Liver (tissue), 9 donors: ENCODE measurements around the gene DLEC1. TPM values are rescaled to one million over a fixed set of nuclear protein-coding genes. Genes with fewer than 3 reads are reported as not detected.

Experiments
- DNase-seq: peaks from one replicate; pipeline ENCODE4 v3.0.0-alpha.2; 2017; ENCODE audit warnings: low spot score
- H3K27ac ChIP-seq, 2 donors: one replicate each; pipeline ENCODE4 v1.7.0; 2013; ENCODE audit warnings: inconsistent platforms in 2 of 2, low read length in 2 of 2, control low read depth in 1 of 2, low read depth in 1 of 2, mild to moderate bottlenecking in 1 of 2
- H3K27me3 ChIP-seq, 4 donors: one replicate each; pipeline versions ENCODE4 v1.6.1 to v1.7.0; 2013; ENCODE audit warnings: low read length in 3 of 4, inconsistent platforms in 1 of 4, mild to moderate bottlenecking in 1 of 4, moderate library complexity in 1 of 4; ENCODE audit not compliant: control insufficient read depth in 4 of 4, insufficient read depth in 4 of 4
- H3K36me3 ChIP-seq, 4 donors: one replicate each; pipeline versions ENCODE4 v1.6.1 to v1.7.0; 2013; ENCODE audit warnings: low read length in 3 of 4, mild to moderate bottlenecking in 3 of 4, low read depth in 1 of 4, moderate library complexity in 1 of 4; ENCODE audit not compliant: control insufficient read depth in 4 of 4, insufficient read depth in 3 of 4
- H3K4me1 ChIP-seq, 4 donors: one replicate each; pipeline versions ENCODE4 v1.6.1 to v1.7.0; 2013; ENCODE audit warnings: low read length in 3 of 4, mild to moderate bottlenecking in 3 of 4, moderate library complexity in 1 of 4; ENCODE audit not compliant: control insufficient read depth in 4 of 4, insufficient read depth in 4 of 4
- H3K4me3 ChIP-seq, 3 donors: one replicate each; pipeline versions ENCODE4 v1.6.1 to v1.7.0; 2013; ENCODE audit warnings: low read length in 3 of 3, control low read depth in 1 of 3, low read depth in 1 of 3, mild to moderate bottlenecking in 1 of 3
- H3K9ac ChIP-seq, 2 donors: one replicate each; pipeline ENCODE4 v1.7.0; 2013; ENCODE audit warnings: low read length in 2 of 2, mild to moderate bottlenecking in 2 of 2, moderate library complexity in 2 of 2, control low read depth in 1 of 2, low read depth in 1 of 2
- H3K9me3 ChIP-seq, 4 donors: one replicate each; pipeline versions ENCODE4 v1.6.1 to v1.7.0; 2013; ENCODE audit warnings: low read length in 3 of 4; ENCODE audit not compliant: control insufficient read depth in 4 of 4
- EGR1 ChIP-seq, 2 donors: IDR thresholded peaks; 2 replicates each; pipeline ENCODE4 v1.6.1; 2016 to 2018; ENCODE audit warnings: antibody characterized with exemption in 2 of 2, low read depth in 2 of 2
- FOXA2 ChIP-seq: IDR thresholded peaks from 2 replicates; pipeline ENCODE4 v1.6.1; 2016; ENCODE audit warnings: antibody characterized with exemption
- RAD21 ChIP-seq, 2 donors: IDR thresholded peaks; 2 replicates each; pipeline ENCODE4 v1.6.1; 2016; ENCODE audit warnings: antibody characterized with exemption in 2 of 2, mild to moderate bottlenecking in 2 of 2
- RXRA ChIP-seq, 2 donors: IDR thresholded peaks; 2 replicates each; pipeline ENCODE4 v1.6.1; 2017 to 2018; ENCODE audit warnings: antibody characterized with exemption in 2 of 2, mild to moderate bottlenecking in 1 of 2
- TAF1 ChIP-seq: conservative IDR thresholded peaks from 2 replicates; pipeline ENCODE4 v1.6.1; 2016; ENCODE audit warnings: antibody characterized with exemption, mild to moderate bottlenecking
- YY1 ChIP-seq: IDR thresholded peaks from 2 replicates; pipeline ENCODE4 v1.6.1; 2016; ENCODE audit warnings: antibody characterized with exemption, mild to moderate bottlenecking
- WGBS: extraction: QIAGEN DNeasy Blood & Tissue Kit; methylation state at CpG from one replicate; pipeline ENCODE4 v1.1.7; 2013; 5-methylcytosine and 5-hydroxymethylcytosine counted together
- polyA plus RNA-seq, 2 donors: library from polyadenylated mRNA; stranded (reverse) in 1 of 2; unstranded in 1 of 2; fragments of 200-250 nt in 1 of 2; fragments of >200 nt in 1 of 2; fragmentation: Nextera tagmentation in 1 of 2; extraction: Ambion mirVana in 1 of 2; gene quantifications; one replicate each; pipeline versions ENCODE4 v1.2.1 to v1.2.3, GENCODE V29; 2013 to 2015
- total RNA-seq, 2 donors: library from RNA; depleted of rRNA; stranded (reverse); fragments of >200 nt; gene quantifications; one replicate each; pipeline ENCODE4 v1.2.3, GENCODE V29; 2014
- TF ChIP-seq, protein P1 (sequence below): IDR thresholded peaks from 2 replicates; pipeline ENCODE4 v1.6.1; 2016; ENCODE audit warnings: antibody characterized with exemption
- TF ChIP-seq, protein P2 (sequence below): fragments of 150-350 bp; IDR thresholded peaks from 2 replicates; pipeline ENCODE4 v1.5.1; 2017; ENCODE audit warnings: improper control_type of control experiment, low read depth, low read length; ENCODE audit not compliant: missing input control
- TF ChIP-seq, protein P3 (sequence below): IDR thresholded peaks from 2 replicates; pipeline ENCODE4 v1.6.1; 2016; ENCODE audit warnings: antibody characterized with exemption
- TF ChIP-seq, protein P4 (sequence below): IDR thresholded peaks from 2 replicates; pipeline ENCODE4 v1.6.1; 2016; ENCODE audit warnings: antibody characterized with exemption
- donor health status: healthy.
- donor health status: healthy.
- donor health status: healthy.
- donor health status: healthy.
- donor health status: healthy.

DLEC1 gene
- total and polyA plus RNA-seq, 4 donors: 0.09 to 0.63 (median 0.30) TPM

DNA sequence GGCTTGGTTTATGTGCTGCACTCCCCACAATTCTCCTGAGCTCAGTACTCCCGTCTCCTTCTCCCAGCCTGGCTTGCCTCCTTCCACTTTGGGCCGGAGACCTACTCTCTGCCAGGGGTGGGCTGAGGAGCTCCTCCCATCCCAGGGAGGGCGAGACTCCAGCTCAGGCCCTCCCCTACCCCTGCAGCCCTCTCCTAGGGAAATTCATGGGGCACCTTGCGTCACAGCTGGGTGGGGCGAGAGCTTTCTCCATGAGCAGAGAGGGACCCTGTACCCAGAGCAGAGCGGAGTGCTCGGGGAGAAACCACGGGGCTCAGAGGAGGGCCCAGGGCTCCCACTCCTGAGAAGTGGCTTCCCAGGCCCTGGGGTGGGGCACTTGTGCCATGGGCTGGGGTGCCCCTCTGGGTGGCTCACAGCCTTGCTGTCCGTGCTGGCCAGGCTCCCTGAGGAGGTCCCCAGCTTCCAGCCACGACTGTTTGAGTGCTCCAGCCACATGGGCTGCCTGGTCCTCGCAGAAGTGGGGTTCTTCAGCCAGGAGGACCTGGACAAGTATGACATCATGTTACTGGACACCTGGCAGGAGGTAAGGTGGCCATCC, 35.1 kb upstream of the DLEC1 start:
- TF ChIP-seq, protein P1, sequence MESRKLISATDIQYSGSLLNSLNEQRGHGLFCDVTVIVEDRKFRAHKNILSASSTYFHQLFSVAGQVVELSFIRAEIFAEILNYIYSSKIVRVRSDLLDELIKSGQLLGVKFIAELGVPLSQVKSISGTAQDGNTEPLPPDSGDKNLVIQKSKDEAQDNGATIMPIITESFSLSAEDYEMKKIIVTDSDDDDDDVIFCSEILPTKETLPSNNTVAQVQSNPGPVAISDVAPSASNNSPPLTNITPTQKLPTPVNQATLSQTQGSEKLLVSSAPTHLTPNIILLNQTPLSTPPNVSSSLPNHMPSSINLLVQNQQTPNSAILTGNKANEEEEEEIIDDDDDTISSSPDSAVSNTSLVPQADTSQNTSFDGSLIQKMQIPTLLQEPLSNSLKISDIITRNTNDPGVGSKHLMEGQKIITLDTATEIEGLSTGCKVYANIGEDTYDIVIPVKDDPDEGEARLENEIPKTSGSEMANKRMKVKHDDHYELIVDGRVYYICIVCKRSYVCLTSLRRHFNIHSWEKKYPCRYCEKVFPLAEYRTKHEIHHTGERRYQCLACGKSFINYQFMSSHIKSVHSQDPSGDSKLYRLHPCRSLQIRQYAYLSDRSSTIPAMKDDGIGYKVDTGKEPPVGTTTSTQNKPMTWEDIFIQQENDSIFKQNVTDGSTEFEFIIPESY: no peak
- TF ChIP-seq YY1: no peak

DNA sequence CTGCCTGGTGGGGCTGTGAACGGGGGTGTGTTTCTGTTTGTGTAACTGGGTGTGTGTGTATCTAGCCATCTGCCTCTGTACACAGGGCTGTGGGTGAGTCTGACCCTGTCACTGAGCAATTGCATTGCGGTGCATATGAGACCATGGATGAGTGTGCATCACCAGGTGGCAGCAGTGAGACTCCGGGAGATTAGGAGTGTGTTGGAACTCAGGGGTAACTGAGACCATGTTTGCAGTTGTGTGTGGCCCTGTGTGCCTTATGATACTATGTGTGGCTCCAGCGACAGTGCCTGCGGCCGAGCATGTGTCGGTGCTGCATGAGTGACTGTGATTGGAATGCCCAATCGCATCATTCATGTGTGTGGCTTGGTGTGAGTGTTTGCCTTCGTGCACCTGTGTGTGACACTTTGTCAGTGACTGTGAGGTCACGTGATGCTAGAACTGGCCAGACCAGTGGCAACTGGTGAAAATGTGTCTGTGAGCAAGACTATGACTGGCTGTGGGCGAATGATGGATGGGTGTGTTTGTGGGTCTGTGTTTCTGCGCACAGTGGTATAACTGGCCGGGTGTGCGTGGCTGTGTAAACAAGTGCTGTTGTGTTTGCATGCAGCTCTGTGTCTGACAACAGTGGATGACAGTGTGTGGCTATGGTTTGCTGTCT, 34.5 kb upstream of the DLEC1 start:
- 52% methylated on average over 14 of the region's 14 CpGs for WGBS
- H3K27me3 ChIP-seq: no peaks in the 10 kb centered on the region
- peak; percentile 71 for DNase-seq
- TF ChIP-seq TAF1 (no peak), RAD21 (IDR thresholded peaks at IDR 0.05) (peak; percentile 78 to 89), EGR1 (IDR thresholded peaks at IDR 0.05; ENCODE audit: low read depth in 2 of 2) (no peak), RXRA (IDR thresholded peaks at IDR 0.05) (peak in 1 of 2 donors; percentile 43), FOXA2 (peak; percentile 11)
- TF ChIP-seq, protein P2, sequence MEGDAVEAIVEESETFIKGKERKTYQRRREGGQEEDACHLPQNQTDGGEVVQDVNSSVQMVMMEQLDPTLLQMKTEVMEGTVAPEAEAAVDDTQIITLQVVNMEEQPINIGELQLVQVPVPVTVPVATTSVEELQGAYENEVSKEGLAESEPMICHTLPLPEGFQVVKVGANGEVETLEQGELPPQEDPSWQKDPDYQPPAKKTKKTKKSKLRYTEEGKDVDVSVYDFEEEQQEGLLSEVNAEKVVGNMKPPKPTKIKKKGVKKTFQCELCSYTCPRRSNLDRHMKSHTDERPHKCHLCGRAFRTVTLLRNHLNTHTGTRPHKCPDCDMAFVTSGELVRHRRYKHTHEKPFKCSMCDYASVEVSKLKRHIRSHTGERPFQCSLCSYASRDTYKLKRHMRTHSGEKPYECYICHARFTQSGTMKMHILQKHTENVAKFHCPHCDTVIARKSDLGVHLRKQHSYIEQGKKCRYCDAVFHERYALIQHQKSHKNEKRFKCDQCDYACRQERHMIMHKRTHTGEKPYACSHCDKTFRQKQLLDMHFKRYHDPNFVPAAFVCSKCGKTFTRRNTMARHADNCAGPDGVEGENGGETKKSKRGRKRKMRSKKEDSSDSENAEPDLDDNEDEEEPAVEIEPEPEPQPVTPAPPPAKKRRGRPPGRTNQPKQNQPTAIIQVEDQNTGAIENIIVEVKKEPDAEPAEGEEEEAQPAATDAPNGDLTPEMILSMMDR: peak; percentile 75
- TF ChIP-seq, protein P3, sequence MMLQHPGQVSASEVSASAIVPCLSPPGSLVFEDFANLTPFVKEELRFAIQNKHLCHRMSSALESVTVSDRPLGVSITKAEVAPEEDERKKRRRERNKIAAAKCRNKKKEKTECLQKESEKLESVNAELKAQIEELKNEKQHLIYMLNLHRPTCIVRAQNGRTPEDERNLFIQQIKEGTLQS: no peak
- TF ChIP-seq, protein P4, sequence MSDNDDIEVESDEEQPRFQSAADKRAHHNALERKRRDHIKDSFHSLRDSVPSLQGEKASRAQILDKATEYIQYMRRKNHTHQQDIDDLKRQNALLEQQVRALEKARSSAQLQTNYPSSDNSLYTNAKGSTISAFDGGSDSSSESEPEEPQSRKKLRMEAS: no peak
- H3K4me1 ChIP-seq: peaks cover 0 to 5% (median 1%) of the 10 kb centered on the region in 4 donors
- no peaks in the 10 kb centered on the region for H3K9me3 ChIP-seq
- peaks cover 0 to 12% (median 5%) of the 10 kb centered on the region in 4 donors for H3K36me3 ChIP-seq
- no peak overlapping the region for H3K27ac ChIP-seq
- H3K9ac ChIP-seq: no peak overlapping the region
- H3K4me3 ChIP-seq: no peak overlapping the region

More for the DNA sequence above, 35.1 kb upstream of the DLEC1 start:
- 74% methylated on average over 11 of the region's 11 CpGs for WGBS
- peaks cover 0 to 8% (median 2%) of the 10 kb centered on the region in 4 donors for H3K4me1 ChIP-seq
- no peak for DNase-seq
- H3K27ac ChIP-seq: no peak overlapping the region
- peaks cover 0 to 8% (median 5%) of the 10 kb centered on the region in 4 donors for H3K36me3 ChIP-seq
- no peaks in the 10 kb centered on the region for H3K27me3 ChIP-seq
- H3K9me3 ChIP-seq: no peaks in the 10 kb centered on the region
- H3K4me3 ChIP-seq: no peak overlapping the region
- H3K9ac ChIP-seq: no peak overlapping the region
